Vagina (tissue), 2 donors: ENCODE data around the gene ATG2A. TPM values are rescaled to one million over a fixed set of nuclear protein-coding genes. Genes with fewer than 3 reads are reported as not detected.

ENCODE experiments used
- DNase-seq, 2 donors: peaks; one replicate each; pipeline ENCODE4 v3.0.0-alpha.2; 2017; ENCODE audit errors: extremely low spot score in 2 of 2
- H3K27ac ChIP-seq: fragments of 200-600 bp; sonication (generic); one replicate; pipeline ENCODE4 v1.5.1; 2019
- H3K27me3 ChIP-seq: fragments of 200-600 bp; sonication (generic); one replicate; pipeline ENCODE4 v1.5.1; 2019
- H3K36me3 ChIP-seq, 2 donors: fragments of 200-600 bp; sonication (generic); one replicate each; pipeline ENCODE4 v1.5.1; 2017 to 2019
- H3K4me1 ChIP-seq: fragments of 200-600 bp; sonication (generic); one replicate; pipeline ENCODE4 v1.5.1; 2019
- H3K4me3 ChIP-seq, 2 donors: fragments of 200-600 bp; sonication (generic); 1 replicate in 1 of 2; 2 replicates in 1 of 2; pipeline ENCODE4 v1.5.1; 2016 to 2019
- H3K9me3 ChIP-seq: fragments of 200-600 bp; sonication (generic); one replicate; pipeline ENCODE4 v1.5.1; 2019
- CTCF ChIP-seq, 3 experiments: fragments of 450-650 bp in 2 of 3; fragments of 200-600 bp in 1 of 3; sonication (generic) in 1 of 3; IDR thresholded peaks; one replicate each; pipeline ENCODE4 v1.5.1; 2017 to 2019; ENCODE audit warnings: antibody characterized with exemption in 3 of 3, mild to moderate bottlenecking in 2 of 3, moderate library complexity in 2 of 3
- POLR2A ChIP-seq, 2 donors: fragments of 450-650 bp; IDR thresholded peaks; one replicate each; pipeline ENCODE4 v1.6.1; 2017; ENCODE audit warnings: antibody characterized with exemption in 2 of 2, mild to moderate bottlenecking in 2 of 2, moderate library complexity in 2 of 2
- POLR2AphosphoS5 ChIP-seq, 2 donors: sonication (generic); formaldehyde crosslinking; IDR thresholded peaks; one replicate each; pipeline ENCODE4 v1.9.0; 2017; ENCODE audit warnings: antibody characterized with exemption in 2 of 2, mild to moderate bottlenecking in 2 of 2, low read depth in 1 of 2; ENCODE audit not compliant: insufficient read depth in 1 of 2
- intact Hi-C: fragments of 100-400 bp; cut with DNase I; formaldehyde crosslinking; loops from one replicate; pipeline ENCODE4 v1.15.1; 2023
- total RNA-seq: library from RNA; depleted of rRNA; stranded (reverse); fragments of >200 nt; gene quantifications from one replicate; pipeline ENCODE4 v1.2.3, GENCODE V29; 2016

The ATG2A gene
- total RNA-seq, 1 donor from 2014 or later, result 27.0 TPM

- peaks cover 92% of the 10 kb centered on the region for H3K4me1 ChIP-seq
- no peaks in the 10 kb centered on the region for H3K9me3 ChIP-seq
- TF ChIP-seq POLR2A (IDR thresholded peaks at IDR 0.05) (no peak), CTCF (IDR thresholded peaks at IDR 0.05) (no peak), POLR2AphosphoS5 (IDR thresholded peaks at IDR 0.05; ENCODE audit: insufficient read depth in 1 of 2, low read depth in 1 of 2) (peak in 1 of 2 donors; percentile 10)
- DNase-seq, result no peak
- peak overlapping the region; percentile 91 for H3K27ac ChIP-seq
- intact Hi-C loops, result no loop called here
- H3K27me3 ChIP-seq, result no peaks in the 10 kb centered on the region
- peak overlapping the region; percentile 2 to 21 for H3K4me3 ChIP-seq
- peaks cover 0 to 17% of the 10 kb centered on the region in 2 donors for H3K36me3 ChIP-seq
Observed at GRCh38 chr11:64870176-64870892, 46.7 kb downstream of the ATG2A start.

GRCh38 chr11:64869571-64870175, 47.3 kb downstream of the ATG2A start:
- peak overlapping the region; percentile 91 for H3K27ac ChIP-seq

GRCh38 chr11:64868904-64869570, 48.0 kb downstream of the ATG2A start:
- Histone ChIP-seq H3K4me3 (peak overlapping the region in 1 of 2 donors; percentile 21), H3K4me1 (peaks cover 94% of the 10 kb centered on the region), H3K36me3 (peaks cover 0 to 17% of the 10 kb centered on the region in 2 donors), H3K27ac (peak overlapping the region; percentile 91), H3K27me3 (no peaks in the 10 kb centered on the region), H3K9me3 (no peaks in the 10 kb centered on the region)
- intact Hi-C loops, result no loop called here
- no peak for DNase-seq
- TF ChIP-seq POLR2A (IDR thresholded peaks at IDR 0.05) (no peak), POLR2AphosphoS5 (IDR thresholded peaks at IDR 0.05; ENCODE audit: insufficient read depth in 1 of 2, low read depth in 1 of 2) (peak in 1 of 2 donors; percentile 57), CTCF (IDR thresholded peaks at IDR 0.05) (no peak)

More at GRCh38 chr11:64869571-64870175, 47.3 kb downstream of the ATG2A start:
- peaks cover 0 to 17% of the 10 kb centered on the region in 2 donors for H3K36me3 ChIP-seq
- DNase-seq, result no peak
- peaks cover 92% of the 10 kb centered on the region for H3K4me1 ChIP-seq
- no peaks in the 10 kb centered on the region for H3K9me3 ChIP-seq
- H3K4me3 ChIP-seq, result peak overlapping the region; percentile 2 to 21
- no peaks in the 10 kb centered on the region for H3K27me3 ChIP-seq
- TF ChIP-seq POLR2A (IDR thresholded peaks at IDR 0.05) (no peak), POLR2AphosphoS5 (IDR thresholded peaks at IDR 0.05; ENCODE audit: insufficient read depth in 1 of 2, low read depth in 1 of 2) (no peak)
- intact Hi-C loops, result no loop called here

GRCh38 chr11:64867748-64868462, 49.1 kb downstream of the ATG2A start:
- DNase-seq, result no peak
- H3K4me1 ChIP-seq, result peaks cover 98% of the 10 kb centered on the region
- intact Hi-C loops, result no loop called here
- peak overlapping the region; percentile 91 for H3K27ac ChIP-seq
- no peak for TF ChIP-seq CTCF (IDR thresholded peaks at IDR 0.05)
- TF ChIP-seq POLR2A (IDR thresholded peaks at IDR 0.05), result no peak
- no peak for TF ChIP-seq POLR2AphosphoS5 (IDR thresholded peaks at IDR 0.05; ENCODE audit: insufficient read depth in 1 of 2, low read depth in 1 of 2)
- no peaks in the 10 kb centered on the region for H3K9me3 ChIP-seq
- peaks cover 0 to 6% of the 10 kb centered on the region in 2 donors for H3K36me3 ChIP-seq
- no peak overlapping the region for H3K4me3 ChIP-seq
- H3K27me3 ChIP-seq, result no peaks in the 10 kb centered on the region

GRCh38 chr11:64866173-64866491, 50.9 kb downstream of the ATG2A start:
- Histone ChIP-seq H3K27me3 (no peaks in the 10 kb centered on the region), H3K36me3 (no peaks in the 10 kb centered on the region), H3K4me1 (peaks cover 93% of the 10 kb centered on the region), H3K9me3 (no peaks in the 10 kb centered on the region), H3K27ac (peak overlapping the region; percentile 86), H3K4me3 (no peak overlapping the region)
- intact Hi-C loops, result no loop called here
- TF ChIP-seq CTCF (IDR thresholded peaks at IDR 0.05), result no peak
- TF ChIP-seq POLR2A (IDR thresholded peaks at IDR 0.05), result no peak
- no peak for TF ChIP-seq POLR2AphosphoS5 (IDR thresholded peaks at IDR 0.05; ENCODE audit: insufficient read depth in 1 of 2, low read depth in 1 of 2)
- no peak for DNase-seq
